OCI-M1 (cell line): ENCODE data around the gene KCNJ10.
A peak's percentile ranks its signal among the peaks of the same experiment; 100 is the strongest.

ENCODE experiments used
- DNase-seq: peaks from one replicate; lab custom pipeline; 2025; lab: John Stamatoyannopoulos, UW

KCNJ10 gene

GRCh38 chr1:160083968-160084770 is 14.2 kb upstream of the KCNJ10 start:
- no peak for DNase-seq

DNA sequence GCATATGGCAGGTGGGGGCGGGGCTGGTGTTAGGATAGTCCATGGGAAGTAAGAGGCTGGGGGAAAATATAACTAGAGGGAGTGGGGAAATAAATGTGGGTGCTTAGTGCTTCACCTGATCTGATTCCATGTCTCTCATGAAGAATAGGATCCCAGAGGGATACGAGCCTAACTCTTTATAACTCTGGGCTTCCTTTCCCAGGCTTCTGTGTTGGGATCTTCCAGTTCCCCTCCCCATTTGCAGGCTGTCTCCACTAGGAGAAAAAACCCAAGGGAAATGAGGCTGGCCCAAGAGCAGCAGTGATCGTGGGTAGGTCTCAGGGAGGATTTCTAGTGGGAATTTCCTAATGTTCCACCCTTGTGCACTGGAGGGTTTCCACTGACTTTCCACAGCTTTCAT is 13.0 kb upstream of the KCNJ10 start:
- no peak for DNase-seq

DNA sequence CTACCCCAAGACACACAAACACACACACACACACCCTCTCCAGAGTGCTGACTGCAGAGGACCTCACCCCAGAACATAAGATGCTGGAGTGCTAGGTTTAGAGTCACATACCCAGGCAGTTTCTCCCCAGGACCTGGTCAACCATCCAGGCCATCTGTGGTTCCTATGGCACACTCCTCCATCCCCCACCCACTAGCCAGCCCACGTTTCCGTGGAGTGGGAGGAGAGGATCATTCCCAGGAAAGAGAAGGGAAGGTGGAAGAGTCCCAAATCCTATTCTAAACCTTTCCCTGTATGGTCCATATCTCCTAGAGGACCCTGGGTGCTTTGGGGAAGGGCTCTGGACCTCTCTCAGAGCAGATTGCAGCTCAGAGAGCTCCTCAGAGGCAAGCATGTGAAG is 12.5 kb upstream of the KCNJ10 start:
- no peak for DNase-seq

- DNase-seq = no peak
Measured at GRCh38 chr1:160081261-160081936, 11.4 kb upstream of the KCNJ10 start, which contains the start of gene KCNJ9. KCNJ9 (plus strand) TSS chr1:160081538; CDS start chr1:160084031, 2,493 bp downstream.

DNA sequence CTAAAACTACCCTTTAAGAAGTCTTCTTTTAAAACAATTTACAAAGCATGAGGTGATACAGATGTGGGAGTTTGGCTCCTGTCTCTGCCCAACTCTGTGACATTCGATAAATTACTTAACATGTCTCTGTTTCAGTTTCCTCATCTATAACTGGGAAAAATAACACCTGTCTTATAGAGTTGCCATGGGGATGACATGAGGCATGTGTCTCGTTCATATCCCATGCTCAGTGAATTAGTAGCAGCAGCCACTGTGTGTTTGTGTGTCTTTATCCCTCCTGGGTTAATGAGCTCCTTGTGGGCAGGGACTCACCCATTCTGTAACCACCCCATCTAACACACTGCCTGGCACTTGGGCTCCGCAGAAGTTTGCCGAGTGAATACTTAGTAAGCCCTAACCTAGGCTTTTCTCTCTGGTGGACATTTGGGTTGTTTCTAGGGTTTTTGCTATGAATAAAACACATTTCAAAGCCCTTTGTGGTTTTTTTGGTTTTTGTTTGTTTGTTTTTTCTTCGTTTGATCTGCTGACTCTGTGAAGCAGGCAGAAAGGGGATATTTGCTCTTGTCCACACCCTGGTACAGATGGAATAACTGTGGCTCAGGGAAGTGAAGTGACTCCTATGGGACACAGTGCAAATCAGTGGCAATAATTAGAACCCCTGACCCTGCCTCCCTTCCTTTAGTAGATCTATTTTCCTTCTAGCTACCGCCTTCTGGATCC is 10.6 kb upstream of the KCNJ10 start:
- DNase-seq = no peak

DNA sequence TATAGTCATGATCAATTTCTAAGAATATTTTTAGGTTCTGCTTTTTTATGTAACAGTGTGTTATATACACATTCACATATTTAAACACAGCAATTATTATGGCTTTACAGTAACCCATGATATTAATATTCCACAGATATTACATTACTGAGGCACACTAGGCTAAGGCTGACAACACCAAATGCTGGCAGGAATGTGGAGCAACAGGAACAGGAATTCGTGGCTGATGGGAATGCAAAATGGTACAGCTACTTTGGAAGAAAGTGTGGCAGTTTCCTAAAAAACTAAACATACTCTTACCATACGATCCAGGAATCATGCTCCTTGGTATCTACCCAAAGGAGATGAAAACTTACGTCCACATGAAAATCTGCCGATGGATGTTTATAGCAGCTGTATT is 9.5 kb upstream of the KCNJ10 start:
- DNase-seq = no peak

DNA sequence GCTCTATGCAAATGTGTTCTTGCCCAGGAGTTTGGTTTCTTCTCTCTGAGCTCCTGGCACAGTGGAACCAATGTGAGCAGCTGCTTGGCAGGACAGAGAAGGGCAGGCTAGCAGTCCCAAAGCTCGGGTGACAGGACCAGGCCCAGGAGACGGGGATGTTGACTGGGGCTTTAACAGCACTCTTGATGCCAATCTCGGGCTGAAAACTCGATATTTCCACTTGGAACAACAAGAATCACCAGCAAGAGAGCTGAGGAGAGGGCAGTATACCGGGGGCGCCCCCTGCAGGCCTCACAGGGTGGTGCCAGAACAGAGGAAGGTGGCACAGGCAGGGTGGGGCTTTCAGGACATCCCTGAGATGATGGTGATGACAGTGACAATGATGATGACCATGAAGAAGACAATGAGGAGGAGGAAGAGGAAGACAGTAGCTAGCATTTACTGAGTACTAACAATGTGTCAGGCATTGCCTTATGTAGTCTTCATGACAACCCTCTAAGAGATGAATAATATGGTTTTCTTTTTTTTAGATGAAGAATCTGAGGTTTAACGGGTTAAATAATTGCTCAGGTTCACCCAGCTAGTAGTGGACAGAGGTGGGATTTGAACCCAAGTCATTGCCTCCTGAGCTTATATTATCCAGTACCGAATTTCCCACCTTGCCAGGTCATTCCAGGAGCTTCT is 8.7 kb upstream of the KCNJ10 start:
- DNase-seq = peak; percentile 79

GRCh38 chr1:160077486-160077885 is 7.5 kb upstream of the KCNJ10 start:
- no peak for DNase-seq

DNA sequence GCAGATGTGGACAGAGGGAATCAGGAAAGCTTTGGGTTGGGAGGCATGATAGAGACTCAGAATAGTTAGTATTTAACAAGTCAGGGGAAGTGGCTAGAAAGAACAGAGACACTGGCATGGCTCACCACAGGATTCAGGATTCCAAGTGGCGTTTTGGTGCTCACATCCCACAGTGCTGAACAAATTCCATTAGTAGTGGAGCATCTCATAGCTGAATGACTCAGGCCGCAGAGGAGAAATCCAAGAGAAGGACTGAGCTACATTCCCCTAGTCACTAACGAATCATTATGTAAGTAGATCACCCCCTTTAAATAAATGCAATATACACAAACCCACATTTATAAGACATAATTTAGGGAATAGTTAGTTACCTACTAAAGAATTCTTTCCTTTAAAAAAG is 6.3 kb upstream of the KCNJ10 start:
- no peak for DNase-seq

DNA sequence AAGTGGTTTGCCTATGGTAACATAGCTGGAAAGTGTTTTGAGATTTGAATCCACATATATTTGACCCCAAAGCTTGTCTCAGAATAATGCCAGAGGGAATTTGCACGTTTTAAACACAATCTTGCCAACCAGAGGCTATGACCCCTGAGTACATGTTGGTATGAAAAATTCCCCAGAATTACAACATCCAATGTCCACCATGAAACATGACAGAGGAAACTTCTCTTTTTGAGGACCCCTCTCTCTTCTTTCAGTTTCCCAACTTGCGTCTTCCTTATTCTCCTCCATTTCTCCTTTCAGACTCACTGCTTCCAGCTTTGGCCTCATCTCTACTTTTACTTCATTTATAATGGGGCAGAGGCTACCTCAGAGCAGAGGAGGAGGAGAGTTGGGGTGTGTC is 5.9 kb upstream of the KCNJ10 start:
- DNase-seq = no peak

- DNase-seq = no peak
Measured at GRCh38 chr1:160074865-160075264, 4.9 kb upstream of the KCNJ10 start.

DNA sequence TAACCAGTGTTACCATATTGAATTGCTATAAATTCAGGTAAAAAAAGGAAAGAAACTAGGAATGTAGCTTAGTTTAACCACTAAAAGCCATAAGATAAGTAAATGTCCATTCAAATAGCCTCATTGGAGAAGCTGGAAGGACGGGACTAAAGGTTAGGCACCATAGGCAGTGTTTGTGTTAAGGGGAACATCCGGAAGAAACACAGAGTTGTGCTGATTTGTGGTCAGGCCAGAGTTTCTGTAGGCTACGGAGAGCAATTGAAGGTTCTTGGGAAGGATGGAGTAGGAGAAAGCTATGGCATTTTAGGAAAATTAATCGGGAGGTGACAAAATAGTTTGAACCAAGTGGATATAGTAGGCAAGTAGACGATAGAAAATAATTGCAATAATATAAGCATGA is 1.3 kb upstream of the KCNJ10 start:
- DNase-seq = no peak

DNA sequence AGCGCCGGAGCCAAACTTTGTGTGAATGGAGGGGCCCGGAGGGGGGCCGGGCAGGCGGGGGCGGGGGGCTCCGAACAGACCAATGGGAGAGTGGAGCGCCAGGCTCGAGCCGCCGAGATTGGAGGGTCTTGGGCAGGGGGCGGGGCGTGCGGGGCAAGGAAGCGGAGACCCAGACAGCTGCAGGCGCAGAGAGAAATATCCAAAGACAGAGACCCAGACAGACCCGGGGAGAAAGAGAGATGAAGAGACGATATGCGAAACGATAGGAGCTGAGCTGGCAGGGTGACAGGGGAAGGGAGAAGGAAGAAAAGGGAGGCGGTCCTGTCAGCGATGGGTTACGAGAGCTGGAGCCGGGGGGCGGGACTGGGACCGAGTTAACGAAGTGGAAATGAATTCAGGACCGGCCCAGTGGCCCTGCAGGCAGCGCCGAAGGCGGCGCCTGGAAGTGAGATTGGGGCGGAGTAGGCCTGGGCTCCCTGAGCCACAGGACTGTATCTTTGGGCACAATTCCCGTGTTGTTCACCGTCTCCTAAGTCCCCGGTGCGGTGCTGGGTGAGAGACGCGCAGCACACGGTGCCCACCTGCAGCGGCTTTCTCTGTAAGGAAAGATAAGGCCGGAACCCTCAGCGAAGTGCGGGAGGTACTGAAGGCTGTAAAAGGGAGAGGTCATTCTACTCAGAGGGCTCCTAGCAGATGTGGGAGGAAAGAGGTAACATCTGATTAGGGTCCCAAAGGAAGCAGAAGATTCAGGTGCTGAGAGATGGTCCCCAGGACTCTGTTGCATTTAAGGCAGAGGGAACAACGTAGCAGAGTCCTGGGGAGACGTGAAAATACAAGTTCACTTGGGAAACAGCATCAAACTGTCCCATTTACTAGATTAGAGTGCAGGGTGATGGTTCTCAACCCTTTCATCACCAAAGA is 543 bp upstream of the KCNJ10 start:
- DNase-seq = peak; percentile 57

GRCh38 chr1:160068225-160068624 is 1.7 kb downstream of the KCNJ10 start:
- no peak for DNase-seq

- no peak for DNase-seq
Measured at GRCh38 chr1:160066829-160067745, 2.9 kb downstream of the KCNJ10 start.

DNA sequence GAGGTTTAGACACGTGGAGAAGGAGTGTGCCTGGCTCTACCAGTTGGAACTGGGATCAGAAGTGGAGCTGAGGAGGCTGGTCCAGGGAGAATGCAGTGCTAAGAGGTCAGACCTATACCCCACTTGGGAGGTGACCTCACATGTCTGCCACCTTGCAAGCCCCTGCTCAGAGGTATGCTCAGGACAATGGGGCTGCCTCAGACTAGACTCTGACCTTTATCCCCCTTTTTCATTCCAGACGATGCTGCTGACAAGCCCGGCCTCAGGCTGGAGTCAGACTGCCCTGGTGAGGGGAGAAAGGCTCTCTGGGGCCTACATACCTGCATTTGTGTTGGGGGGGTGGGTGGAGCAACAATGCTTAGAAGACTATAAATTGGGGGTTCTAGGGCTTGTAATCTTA is 5.2 kb downstream of the KCNJ10 start:
- DNase-seq = no peak

- DNase-seq = peak; percentile 29
Measured at GRCh38 chr1:160064164-160064563, 5.8 kb downstream of the KCNJ10 start.

- no peak for DNase-seq
Measured at GRCh38 chr1:160063176-160063575, 6.8 kb downstream of the KCNJ10 start.

GRCh38 chr1:160062230-160062532 is 7.8 kb downstream of the KCNJ10 start:
- no peak for DNase-seq
